Astrocyte (in vitro differentiated cells and primary cell): Measurements from ENCODE around the gene PRSS37.

Experiments used
- CTCF ChIP-seq: IDR thresholded peaks from 2 replicates; pipeline ENCODE4 v1.5.1; 2011; ENCODE audit warnings: low read depth, mild to moderate bottlenecking, inconsistent platforms, low read length, moderate library complexity; ENCODE audit not compliant: insufficient read depth
- EZH2 ChIP-seq: IDR thresholded peaks from 2 replicates; pipeline ENCODE4 v1.6.1; 2012; ENCODE audit warnings: mild to moderate bottlenecking, low read length, inconsistent platforms; ENCODE audit not compliant: insufficient read depth

DNA sequence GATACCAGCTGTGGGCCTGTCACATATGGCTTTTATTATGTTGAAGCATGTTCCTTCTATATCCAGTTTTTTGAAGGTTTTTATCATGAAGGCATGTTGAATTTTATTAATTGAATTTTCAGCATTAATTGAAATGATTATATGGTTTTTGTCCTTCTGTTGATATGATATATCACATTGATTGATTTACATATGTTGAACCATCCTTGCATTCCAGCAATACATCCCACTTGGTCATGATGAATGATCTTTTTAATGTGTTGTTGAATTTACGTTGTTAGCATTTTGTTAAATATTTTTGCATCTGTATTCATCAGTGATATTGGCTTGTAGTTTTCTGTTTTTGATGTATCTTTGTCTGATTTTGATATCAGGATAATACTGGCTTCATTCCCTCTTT is 21.2 kb downstream of the PRSS37 start:
- TF ChIP-seq CTCF (no peak), EZH2 (no peak)
